ENCODE data around the gene KCTD12.
"Not testable (repeated sequence)": the region's sequence is repeated elsewhere in the genome, so short reads cannot be mapped to it uniquely, and the experiment has no call there.

Gene KCTD12

GRCh38 chr13:76886292-76887075 is at the start of gene KCTD12:
Gene KCTD12 (minus strand): TSS chr13:76886405. CDS start chr13:76886148, 257 bp downstream.
- DNase-seq, result peak; percentile 41 to 53 (median 48)

DNA sequence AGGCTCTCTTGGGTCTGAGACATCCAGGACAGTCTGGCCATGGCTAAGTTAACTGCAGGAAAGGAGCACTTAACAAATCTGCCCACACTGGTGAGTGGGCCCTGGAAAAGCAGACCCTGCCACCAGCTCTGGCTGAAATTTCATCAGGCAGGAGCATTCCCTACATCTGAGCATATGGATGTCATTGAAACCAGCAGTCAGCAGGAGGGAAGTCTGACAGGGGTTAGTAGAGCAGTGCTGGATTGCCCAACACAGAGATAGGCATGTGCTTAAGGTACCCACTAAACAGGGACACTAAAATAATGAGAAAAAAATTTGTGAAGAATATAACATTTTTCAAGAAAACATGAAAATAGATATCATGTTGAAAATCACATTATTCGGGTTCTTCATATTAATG is 48.5 kb upstream of the KCTD12 start:
- no peak for DNase-seq

DNA sequence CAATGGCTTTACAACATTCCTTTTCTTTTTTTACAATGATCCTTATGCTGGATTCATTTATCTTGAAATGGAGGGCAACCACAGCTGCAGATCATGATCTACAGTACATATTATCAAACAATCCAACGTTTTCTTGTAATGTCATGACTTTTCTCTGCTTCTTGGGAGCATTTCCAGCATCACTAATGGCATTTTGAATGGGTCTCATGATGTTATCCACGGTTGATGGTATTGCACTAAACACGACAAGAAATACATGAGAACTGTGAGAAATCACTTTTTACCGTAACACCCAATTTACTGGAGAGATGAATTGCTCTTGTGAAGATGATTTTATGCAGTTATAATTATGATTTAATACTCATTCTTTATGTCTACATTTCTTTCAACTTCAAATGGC is 45.9 kb upstream of the KCTD12 start:
- DNase-seq, result no peak

DNA sequence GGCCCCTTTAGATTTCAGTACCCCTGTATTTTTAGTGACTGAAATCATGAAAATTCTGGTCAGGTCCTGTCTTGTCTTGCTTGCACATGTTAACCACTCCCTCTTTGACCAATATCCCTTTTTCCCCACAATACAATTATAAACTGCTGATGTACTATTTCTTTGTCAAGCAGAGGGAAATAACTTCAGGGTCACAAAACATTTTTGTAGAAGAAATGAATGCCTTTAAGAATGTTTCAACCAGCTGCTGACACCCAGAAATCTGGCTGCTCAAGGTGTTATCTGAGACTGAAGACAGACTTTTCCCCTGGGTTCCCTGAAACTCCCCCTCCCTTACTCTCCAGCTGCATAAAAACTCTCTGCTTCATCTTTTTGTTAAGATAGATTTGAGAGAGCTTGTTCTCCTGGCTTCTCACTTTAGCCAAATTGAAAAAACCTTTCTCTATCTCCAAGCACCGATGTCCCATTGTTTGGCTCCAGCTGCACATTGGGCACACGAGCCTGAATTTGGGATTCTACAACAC is 43.7 kb upstream of the KCTD12 start:
- DNase-seq, result no peak

- DNase-seq, result no peak
Observed at GRCh38 chr13:76929320-76929719, 43.1 kb upstream of the KCTD12 start.

DNA sequence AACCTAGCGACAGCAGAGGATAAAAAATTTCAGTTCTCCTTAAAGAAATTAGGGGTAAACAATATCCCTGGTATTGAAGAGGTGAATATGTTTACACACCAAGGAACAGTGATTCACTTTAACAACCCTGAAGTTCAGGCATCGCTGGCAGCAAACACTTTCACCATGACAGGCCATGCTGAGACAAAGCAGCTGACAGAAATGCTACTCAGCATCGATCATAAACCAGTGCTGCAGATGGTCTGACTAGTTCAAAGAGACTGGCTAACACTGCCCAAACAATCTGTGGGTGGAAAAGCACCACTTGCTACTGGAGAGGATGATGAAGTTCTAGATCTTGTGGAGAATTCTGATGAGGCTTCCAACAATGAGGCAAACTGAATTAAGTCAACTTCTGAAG is 42.3 kb upstream of the KCTD12 start:
- no peak for DNase-seq

DNA sequence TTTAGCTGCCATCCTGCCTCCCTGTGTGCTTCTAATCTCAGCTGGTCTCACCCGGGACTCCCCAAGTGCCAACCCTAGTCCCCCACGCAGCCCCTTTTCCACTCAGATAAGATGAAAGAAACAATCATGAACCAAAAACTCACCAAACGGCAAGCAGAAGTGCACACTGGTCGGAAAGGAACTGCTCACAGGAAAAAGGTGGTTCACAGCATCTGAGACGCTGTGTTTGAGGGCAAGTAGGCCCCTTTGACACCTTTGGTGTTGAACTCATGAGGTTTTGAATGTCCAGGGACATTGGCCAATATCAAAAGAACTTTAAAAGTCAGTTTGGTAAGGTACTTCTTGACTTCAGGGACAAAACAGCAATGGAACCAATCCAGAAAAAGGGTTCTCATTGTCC is 41.8 kb upstream of the KCTD12 start:
- DNase-seq, result no peak

DNA sequence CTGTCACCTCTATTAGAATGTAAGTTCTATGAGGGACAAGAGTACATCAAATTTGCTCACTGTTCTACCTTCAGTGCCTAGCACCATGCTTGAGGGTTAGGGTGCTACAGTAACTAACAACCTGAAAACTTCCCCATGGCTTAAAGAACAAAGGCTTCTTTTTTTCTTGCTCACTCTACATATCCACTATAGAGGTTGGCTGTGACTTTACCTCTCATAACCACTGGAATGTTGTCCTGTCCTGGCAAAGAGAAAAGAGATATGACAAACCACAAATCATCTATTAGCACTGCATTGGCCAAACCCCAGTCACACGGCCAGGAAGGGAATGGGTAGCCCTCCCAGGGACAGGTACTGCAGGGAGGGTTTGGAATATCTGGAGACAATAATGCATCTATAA is 38.9 kb upstream of the KCTD12 start:
- no peak for DNase-seq

GRCh38 chr13:76921516-76921915 is 35.3 kb upstream of the KCTD12 start:
- DNase-seq, result no peak

DNA sequence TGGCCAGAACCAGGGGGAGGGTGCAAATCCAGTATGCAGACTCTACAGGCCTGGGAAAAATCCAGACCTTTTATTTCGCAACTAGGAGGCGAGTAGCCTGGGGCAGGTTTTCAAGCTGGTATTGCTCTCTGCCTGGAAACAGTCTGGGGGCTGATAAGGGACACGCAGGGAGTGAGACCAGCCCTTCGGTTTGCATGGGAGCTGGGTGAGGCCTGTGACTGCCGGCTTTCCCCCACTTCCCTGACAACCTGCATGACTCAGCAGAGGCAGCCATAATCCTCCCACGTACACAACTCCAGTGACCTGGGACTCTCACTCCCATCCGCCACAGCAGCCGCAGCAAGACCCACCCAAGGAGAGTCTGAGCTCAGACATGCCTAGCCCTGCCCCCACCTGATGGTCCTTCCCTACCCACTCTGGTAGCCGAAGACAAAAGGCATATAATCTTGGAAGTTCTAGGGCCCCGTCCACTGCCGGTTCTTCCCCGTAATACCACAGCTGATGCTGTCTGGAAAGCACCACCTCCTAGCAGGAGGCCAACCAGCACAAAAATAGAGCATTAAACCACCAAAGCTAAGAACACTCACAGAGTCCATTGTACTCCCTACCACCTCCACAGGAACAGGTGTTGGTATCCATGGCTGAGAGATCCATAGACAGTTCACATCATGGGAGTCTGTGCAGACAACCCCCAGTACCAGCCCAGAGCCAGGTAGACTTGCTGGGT is 31.7 kb upstream of the KCTD12 start:
- DNase-seq, result not testable (repeated sequence)

DNA sequence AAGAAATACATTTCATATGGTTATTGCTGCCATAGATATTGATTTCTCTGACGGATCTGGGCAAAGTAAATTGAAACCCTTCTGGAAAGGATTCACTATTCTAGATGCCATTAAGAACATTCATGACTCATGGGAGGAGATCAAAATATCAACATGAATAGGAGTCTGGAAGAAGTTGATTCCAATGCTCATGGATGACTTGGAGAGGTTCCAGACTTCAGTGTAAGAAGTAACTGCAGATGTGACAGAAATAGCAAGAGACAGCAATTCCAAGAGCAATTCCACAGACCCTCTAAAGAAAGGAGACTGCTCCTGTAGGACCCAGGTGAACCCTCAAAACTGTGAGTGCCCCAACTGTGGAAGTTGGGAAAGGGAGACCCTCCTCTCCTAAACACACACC is 30.9 kb upstream of the KCTD12 start:
- no peak for DNase-seq

DNA sequence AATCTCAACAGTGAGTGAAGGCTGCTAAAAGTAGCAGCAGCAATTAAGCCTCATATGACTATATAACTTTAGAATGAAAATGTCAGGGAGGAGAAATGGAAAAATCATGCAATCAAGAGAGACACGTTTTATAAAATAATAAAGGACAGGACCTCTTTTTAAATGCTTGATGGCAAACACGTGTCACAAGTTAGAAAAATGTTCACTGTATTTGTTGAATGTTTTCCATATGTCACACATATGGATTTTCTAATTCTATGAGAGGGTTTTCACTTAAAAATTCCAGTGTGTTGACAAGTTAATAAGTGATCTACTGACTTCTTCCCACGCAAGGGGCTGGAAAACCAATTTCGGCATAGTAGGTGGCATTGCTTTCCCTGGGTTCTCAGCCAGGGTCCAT is 27.7 kb upstream of the KCTD12 start:
- DNase-seq, result no peak

- DNase-seq, result no peak
Observed at GRCh38 chr13:76912476-76912875, 26.3 kb upstream of the KCTD12 start.

GRCh38 chr13:76904507-76904906 is 18.3 kb upstream of the KCTD12 start:
- DNase-seq, result no peak

DNA sequence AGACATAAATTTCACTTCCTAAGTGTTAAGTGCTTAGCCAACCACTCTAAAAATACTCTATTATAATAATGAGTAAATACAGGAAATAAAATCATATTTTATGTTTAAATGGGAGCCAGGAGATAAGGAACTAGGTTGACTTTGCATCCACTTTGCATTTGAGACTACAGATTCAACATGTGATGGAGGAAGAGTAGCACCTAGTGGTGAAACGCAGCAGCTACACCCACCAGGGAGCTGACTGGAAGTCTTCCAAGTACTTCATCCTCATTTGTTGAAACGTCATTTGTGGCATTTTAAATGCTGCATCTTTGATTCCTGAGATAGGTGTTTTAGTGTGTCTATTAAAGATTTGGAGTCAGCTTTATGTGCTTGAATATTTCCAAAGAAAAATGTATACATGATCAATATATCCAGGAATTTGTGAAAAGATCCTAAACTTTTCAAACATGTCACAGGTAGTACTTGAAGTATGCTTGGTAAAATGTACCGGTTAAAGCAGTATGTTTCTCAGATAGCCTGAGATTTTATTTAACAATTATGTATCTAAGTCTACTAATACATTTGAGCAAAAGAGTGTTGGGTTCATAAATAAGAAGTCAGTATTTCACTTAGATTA is 17.4 kb upstream of the KCTD12 start:
- peak; percentile 6 to 29 (median 21) for DNase-seq

DNA sequence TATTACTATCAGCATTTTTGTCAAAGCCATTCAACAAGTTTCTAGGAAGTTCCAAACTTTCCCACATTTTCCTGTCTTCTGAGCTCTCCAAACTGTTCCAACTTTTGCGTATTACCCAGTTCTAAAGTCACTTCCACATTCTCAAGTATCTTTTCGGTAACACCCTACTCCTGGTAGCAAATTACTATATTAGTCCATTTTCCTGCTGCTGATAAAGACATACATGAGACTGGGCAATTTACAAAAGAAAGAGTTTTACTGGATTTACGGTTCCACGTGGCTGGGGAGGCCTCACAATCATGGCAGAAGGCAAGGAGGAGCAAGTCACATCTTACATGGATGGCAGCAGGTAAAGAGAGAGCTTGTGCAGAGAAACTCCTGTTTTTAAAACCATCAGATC is 12.9 kb upstream of the KCTD12 start:
- not testable (repeated sequence) for DNase-seq

DNA sequence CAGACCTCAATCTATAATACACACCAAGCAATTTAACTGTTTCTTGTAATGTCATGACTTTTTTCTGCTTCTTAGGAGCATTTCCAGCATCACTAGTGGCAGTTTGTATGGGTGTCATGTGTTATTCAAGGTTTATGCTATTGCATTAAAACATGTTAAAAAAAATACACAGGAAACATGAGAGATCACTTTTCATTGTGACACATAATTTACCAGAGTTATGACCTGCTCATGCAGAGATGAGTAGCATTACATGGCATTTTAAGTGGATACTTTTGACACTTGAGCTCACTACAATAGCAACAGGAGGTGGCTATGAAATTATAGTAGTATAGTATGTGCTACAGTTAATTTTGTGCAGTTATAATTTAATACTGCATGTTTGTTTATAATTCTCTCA is 11.0 kb upstream of the KCTD12 start:
- not testable (repeated sequence) for DNase-seq

DNA sequence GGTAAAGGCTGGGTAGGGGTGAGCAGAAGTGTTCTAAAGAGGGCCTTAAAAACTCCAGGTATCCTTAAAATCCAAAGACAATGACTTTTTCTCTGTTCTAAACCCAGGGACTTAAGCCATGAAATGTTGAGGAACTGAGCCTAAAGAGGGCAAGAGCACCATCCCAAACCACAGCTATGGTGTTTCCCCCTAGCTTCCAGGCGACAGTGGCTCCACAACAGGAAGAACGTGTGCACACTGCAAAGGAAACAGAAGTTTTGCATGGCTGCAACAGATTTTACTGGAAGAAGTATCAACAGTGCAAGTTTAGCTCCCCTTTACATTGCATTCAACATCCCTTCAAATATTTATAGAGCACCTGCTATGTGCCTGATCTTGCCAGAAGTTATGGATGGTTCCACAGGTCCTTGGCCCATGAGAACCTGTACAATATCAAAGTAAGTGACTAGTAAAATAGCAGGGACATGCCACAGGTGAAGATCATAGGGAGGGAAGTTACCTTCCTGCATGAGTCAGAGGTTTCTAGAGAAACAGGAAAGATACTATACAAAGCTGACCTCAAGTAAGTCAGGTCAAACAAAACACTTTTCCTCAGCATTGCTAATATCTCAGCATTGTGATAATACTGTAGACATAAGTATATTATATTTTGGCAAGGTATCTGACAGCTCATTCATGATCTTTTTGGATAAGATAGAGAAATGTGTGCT is 8.4 kb upstream of the KCTD12 start:
- no peak for DNase-seq

DNA sequence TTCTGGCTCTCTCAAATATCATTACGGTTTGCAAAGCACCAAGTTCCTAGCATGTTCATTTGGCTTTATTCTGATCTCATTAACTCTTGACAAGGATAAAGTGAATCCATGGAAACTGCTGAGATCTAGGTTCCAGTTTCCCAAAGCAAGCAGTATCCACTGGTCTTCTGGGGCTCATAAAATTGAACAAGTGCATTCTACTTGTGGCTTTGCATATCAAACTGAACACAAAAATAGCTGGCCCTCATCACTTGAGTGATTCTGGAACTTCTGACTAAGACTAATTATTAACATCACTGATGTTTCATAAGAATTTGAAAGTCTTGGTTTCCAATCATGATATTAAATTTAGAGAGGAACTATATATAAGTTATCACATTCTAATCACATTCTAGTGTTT is 6.3 kb upstream of the KCTD12 start:
- no peak for DNase-seq

DNA sequence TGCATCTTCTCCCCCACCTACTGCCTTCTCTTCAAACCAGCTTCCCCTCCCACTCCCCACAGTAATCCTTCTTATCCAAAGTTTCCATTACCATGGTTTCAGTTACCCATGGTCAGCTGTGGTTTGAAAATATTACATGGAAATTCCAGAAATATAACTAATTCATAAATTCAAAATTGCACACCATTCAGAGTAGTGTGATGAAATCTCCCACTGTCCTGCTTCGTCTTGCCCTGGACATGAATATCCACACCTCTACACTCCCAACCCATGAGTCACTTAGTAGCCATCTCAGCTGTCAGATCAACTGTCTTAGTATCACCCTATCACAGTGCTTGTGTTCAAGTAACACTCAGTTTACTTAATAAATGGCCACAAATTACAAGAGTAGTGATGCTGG is 3.8 kb upstream of the KCTD12 start:
- DNase-seq, result no peak

- no peak for DNase-seq
Observed at GRCh38 chr13:76889254-76889653, 3.0 kb upstream of the KCTD12 start.

GRCh38 chr13:76888421-76888820 is 2.2 kb upstream of the KCTD12 start:
- DNase-seq, result no peak

DNA sequence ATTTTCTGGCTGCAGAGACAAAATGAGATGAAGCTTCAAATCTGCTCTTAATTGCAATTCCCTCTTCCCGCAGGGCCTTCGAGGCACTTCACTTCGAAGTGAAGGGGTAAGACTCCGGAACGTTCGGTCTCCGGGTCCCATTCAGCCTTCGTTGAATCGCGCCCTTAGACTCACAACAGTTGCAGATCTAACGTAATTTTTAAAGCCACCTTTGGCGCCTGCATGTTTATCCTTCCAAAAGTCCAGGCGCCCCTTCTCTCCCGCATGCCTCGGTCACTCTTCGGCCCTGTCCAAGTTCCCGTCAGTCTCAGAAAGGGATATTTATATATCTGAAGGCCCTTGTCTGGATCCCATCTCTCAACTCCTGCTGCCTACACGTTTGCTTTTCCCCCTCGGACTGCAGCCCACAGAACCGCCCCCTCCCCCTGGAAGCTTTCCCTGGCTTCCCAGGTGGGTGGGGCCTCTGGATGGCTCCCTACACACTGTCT is 915 bp upstream of the KCTD12 start:
- DNase-seq, result no peak
